ENCODE measurements around the gene CLEC16A.
"Not testable (repeated sequence)": the region's sequence is repeated elsewhere in the genome, so short reads cannot be mapped to it uniquely, and the experiment has no call there.

CLEC16A gene

GRCh38 chr16:10941127-10941933 lies 3.0 kb upstream of the CLEC16A start:
- DNase-seq: no peak

- DNase-seq: not testable (repeated sequence)
These were observed 2.4 kb upstream of the CLEC16A start for GRCh38 chr16:10941935-10942351.

- DNase-seq: peak; percentile 92
These were observed 1.9 kb upstream of the CLEC16A start, which contains the start of gene DEXI for GRCh38 chr16:10942352-10943063. Gene DEXI (minus strand): TSS chr16:10942468. CDS start chr16:10942005, 463 bp downstream.

- no peak for DNase-seq
These were observed 1.4 kb upstream of the CLEC16A start for GRCh38 chr16:10943064-10943353.

GRCh38 chr16:10945065-10945787 lies 862 bp downstream of the CLEC16A start:
- no peak for DNase-seq

GRCh38 chr16:10946308-10946707 lies 1.9 kb downstream of the CLEC16A start:
- DNase-seq: no peak

GRCh38 chr16:10947211-10947787 lies 2.9 kb downstream of the CLEC16A start:
- DNase-seq: no peak

- DNase-seq: peak; percentile 57
These were observed 5.1 kb downstream of the CLEC16A start for GRCh38 chr16:10949424-10949970.

GRCh38 chr16:10950393-10950792 lies 6.0 kb downstream of the CLEC16A start:
- DNase-seq: no peak

GRCh38 chr16:10951026-10951425 lies 6.7 kb downstream of the CLEC16A start:
- DNase-seq: no peak

GRCh38 chr16:10954903-10955302 lies 10.5 kb downstream of the CLEC16A start:
- no peak for DNase-seq

- no peak for DNase-seq
These were observed 13.6 kb downstream of the CLEC16A start for GRCh38 chr16:10957771-10958482.

- DNase-seq: no peak
These were observed 14.8 kb downstream of the CLEC16A start for GRCh38 chr16:10959161-10959560.

- DNase-seq: no peak
These were observed 16.9 kb downstream of the CLEC16A start for GRCh38 chr16:10961231-10961630.

- peak; percentile 79 for DNase-seq
These were observed 19.9 kb downstream of the CLEC16A start for GRCh38 chr16:10964039-10964890.

GRCh38 chr16:10964891-10965326 lies 20.5 kb downstream of the CLEC16A start:
- DNase-seq: no peak

- DNase-seq: no peak
These were observed 21.2 kb downstream of the CLEC16A start for GRCh38 chr16:10965440-10966061.

GRCh38 chr16:10966129-10966528 lies 21.8 kb downstream of the CLEC16A start:
- peak; percentile 86 for DNase-seq

GRCh38 chr16:10966559-10966958 lies 22.2 kb downstream of the CLEC16A start:
- DNase-seq: peak; percentile 50

- no peak for DNase-seq
These were observed 23.6 kb downstream of the CLEC16A start for GRCh38 chr16:10967986-10968385.

- no peak for DNase-seq
These were observed 24.1 kb downstream of the CLEC16A start for GRCh38 chr16:10968498-10968897.
